Skeletal muscle cell (primary cell): ENCODE results near the gene GBP7.
"Not testable (repeated sequence)": the region's sequence is repeated elsewhere in the genome, so short reads cannot be mapped to it uniquely, and the experiment has no call there.

ENCODE experiments used
- DNase-seq: peaks from one replicate; pipeline ENCODE4 v3.0.0-alpha.2; 2010; ENCODE audit warnings: low read depth
- H3K4me3 ChIP-seq: 2 replicates; pipeline ENCODE4 v1.5.1; 2011; ENCODE audit warnings: low read depth, mild to moderate bottlenecking, control low read depth, low read length, moderate library complexity

GBP7 gene

GRCh38 chr1:89175601-89176256 lies at the start of gene GBP7:
Gene GBP7 (minus strand): TSS chr1:89176003. CDS start chr1:89171935, 4,068 bp downstream.
- no peak within 1 kb of the TSS for H3K4me3 ChIP-seq
- DNase-seq, result no peak

DNA sequence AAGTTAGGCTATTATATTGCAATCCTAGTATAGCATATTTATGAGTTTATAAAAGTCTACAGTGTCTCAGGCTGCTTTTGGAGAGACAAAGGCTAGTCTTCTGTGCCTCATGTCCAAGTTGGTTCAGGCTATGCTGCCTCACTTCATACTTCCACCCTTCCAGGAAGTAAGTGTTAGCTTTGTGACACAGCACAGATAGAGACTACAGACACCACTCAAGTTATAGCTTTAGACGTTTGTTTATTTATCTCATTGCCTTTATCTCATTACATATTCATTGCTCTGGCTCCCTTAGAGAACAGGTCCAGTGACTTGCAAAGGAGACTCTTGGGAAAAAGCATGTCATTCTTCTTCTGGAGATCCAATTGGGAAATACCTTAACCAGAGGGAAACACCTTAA lies 45.5 kb upstream of the GBP7 start:
- no peak overlapping the region for H3K4me3 ChIP-seq
- DNase-seq, result no peak

DNA sequence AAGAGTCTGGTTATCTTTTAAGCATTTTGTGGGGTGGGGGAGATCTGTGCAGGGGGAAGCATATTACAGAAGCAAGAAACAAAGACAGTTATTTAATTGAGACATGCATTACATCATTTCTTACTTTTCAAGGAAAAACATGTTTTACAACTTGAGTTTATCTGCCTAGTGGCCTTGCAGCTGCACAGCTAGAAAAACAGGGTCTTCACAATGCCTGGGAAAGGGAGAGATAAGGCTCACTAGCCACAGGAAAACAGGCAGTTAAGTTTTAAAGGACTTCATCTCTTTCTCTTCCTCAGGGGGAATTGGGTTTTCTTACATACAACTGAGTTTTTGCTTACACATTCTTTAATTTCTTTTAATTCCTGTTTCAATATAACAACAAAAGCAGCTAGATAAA lies 44.0 kb upstream of the GBP7 start:
- H3K4me3 ChIP-seq, DNase-seq: not testable (repeated sequence)

- not testable (repeated sequence) for H3K4me3 ChIP-seq, DNase-seq
Observed at GRCh38 chr1:89218941-89219340, 43.1 kb upstream of the GBP7 start.

GRCh38 chr1:89213347-89213746 lies 37.5 kb upstream of the GBP7 start:
- DNase-seq, result no peak
- no peak overlapping the region for H3K4me3 ChIP-seq

DNA sequence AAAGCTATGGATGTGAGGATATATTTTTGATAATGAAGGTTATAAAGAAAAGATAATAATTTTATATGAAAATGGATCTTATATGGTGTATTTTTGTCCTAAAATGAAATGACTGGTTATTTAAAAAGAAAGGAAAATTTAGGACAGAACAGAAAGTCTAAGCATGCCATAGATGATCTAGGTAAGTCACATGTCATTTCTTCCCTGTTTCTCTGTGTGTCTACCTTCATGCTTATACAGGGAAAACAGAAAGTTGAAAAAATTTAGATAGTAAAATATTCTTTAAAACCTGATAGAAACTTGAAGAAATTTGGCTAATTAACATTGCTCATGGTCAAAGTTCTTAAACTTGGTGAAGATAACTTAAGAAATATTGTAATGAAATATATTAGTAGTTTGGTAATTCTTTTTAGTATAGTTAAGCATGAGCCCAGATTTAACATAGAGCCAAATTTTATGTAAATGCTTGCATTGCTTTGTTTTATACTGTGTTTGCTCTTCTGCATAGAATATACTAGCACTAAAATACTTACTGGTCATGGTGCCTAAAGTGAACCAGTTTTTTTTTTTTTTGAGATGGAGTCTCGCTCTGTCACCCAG lies 35.3 kb upstream of the GBP7 start:
- no peak overlapping the region for H3K4me3 ChIP-seq

DNA sequence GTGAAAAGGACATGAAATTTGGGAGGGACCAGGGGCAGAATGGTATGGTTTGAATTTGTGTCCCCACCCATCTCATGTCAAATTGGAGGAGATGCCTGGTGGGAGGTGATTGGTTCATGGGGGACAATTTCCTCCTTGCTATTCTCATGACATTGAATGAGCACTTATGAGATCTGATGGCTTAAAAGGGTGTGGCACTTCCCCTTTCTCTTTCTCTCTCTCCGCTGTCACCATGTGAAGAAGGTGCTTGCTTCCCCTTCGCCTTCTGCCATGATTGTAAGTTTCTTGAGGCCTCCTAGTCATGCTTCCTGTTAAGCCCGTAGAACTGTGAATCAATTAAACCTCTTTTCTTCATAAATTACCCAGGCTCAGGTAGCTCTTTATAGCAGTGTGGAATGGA lies 30.6 kb upstream of the GBP7 start:
- no peak overlapping the region for H3K4me3 ChIP-seq
- DNase-seq, result no peak

More for the DNA sequence above, 35.3 kb upstream of the GBP7 start:
- no peak for DNase-seq

- DNase-seq, result no peak
- no peak overlapping the region for H3K4me3 ChIP-seq
Observed at GRCh38 chr1:89203166-89203565, 27.4 kb upstream of the GBP7 start.

- no peak overlapping the region for H3K4me3 ChIP-seq
- no peak for DNase-seq
Observed at GRCh38 chr1:89201106-89201794, 25.4 kb upstream of the GBP7 start.

GRCh38 chr1:89200663-89201062 lies 24.9 kb upstream of the GBP7 start:
- no peak overlapping the region for H3K4me3 ChIP-seq
- DNase-seq, result no peak

- no peak for DNase-seq
- H3K4me3 ChIP-seq, result no peak overlapping the region
Observed at GRCh38 chr1:89199525-89200031, 23.8 kb upstream of the GBP7 start.

DNA sequence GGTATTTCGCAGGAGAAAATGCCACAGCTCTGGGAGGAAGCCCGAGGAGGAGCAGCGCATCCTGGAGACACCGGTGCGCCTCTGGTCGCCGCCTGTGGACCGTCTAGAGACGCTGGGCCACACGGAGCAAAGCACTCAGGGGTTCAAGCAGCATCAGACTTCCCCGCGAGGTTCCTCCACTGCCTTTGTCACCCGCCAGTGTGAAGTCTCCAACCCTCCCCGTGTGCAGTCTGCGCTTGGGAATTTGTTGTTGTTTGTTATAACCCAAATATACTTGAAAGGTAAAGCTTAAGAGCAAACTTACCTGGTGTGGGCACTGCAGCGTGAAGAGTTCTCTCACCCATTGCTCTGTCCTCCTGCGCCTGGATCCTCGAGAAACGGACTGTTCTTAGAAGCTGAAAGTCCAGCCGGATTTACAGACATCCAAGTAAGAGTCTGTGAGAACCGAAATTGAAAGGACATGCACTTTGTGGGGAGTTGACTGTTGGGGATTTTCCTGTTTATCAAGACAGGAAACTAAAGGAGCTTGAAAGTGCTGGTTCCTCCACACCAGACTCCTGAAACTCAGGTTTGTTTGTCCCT lies 22.8 kb upstream of the GBP7 start, which contains the start of gene GBP4:
TSS of gene GBP4 (minus strand) at position 452 of the 582 bp plus-strand sequence. CDS start at position 344, 108 bp downstream.
- peak within 1 kb of the TSS; percentile 8 for H3K4me3 ChIP-seq
- no peak for DNase-seq

DNA sequence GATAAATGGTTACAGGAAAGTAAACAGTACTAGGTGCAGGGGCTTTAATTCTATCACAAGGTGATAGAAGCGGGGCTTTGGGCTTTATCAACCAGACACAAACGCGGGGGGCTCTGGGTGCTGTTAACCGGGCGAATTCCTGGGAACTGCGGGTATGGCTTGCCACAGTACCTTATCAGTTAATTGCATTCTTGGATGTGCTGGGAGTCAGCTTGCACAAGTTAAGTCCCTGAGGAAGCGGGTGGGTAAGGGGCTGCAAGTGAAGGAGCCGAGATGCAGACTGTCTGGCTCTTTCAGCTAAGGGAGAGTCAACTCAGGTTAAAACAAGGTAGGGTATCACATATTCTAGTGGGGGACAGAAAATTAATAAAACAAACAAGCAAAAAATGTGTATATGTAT lies 22.3 kb upstream of the GBP7 start:
- peak overlapping the region; percentile 8 for H3K4me3 ChIP-seq
- no peak for DNase-seq

GRCh38 chr1:89195476-89195875 lies 19.7 kb upstream of the GBP7 start:
- no peak overlapping the region for H3K4me3 ChIP-seq
- DNase-seq, result no peak

GRCh38 chr1:89191314-89191713 lies 15.5 kb upstream of the GBP7 start:
- DNase-seq, result no peak
- no peak overlapping the region for H3K4me3 ChIP-seq

GRCh38 chr1:89190017-89190416 lies 14.2 kb upstream of the GBP7 start:
- DNase-seq, result no peak
- no peak overlapping the region for H3K4me3 ChIP-seq

GRCh38 chr1:89179343-89179742 lies 3.5 kb upstream of the GBP7 start:
- no peak for DNase-seq
- H3K4me3 ChIP-seq, result no peak overlapping the region

DNA sequence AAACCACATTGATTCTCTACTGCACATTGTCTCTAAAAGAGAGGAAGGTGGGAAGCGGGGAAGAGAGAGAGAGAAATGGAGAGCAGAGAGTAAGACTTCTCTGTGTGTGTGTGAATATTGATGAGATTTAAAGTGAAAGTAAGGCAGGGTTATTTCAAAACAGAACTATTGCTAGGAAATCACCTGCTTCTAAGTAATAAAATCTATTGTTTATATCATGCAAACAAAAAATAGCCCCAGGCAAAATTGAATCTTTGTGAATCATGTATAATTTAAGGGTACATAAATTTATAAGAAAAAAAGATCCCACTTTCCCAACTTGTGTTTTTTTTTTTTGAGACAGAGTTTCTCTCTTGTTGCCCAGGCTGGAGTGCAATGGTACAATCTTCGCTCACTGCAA lies 1.2 kb upstream of the GBP7 start:
- no peak for DNase-seq
- H3K4me3 ChIP-seq, result no peak overlapping the region

- no peak for DNase-seq
- H3K4me3 ChIP-seq, result no peak overlapping the region
Observed at GRCh38 chr1:89174491-89174890, 1.3 kb downstream of the GBP7 start.

- DNase-seq, result no peak
- H3K4me3 ChIP-seq, result no peak overlapping the region
Observed at GRCh38 chr1:89172468-89173143, 3.2 kb downstream of the GBP7 start.
